ENCODE measurements around the gene PARP11. TPM values are rescaled to one million over a fixed set of nuclear protein-coding genes. Genes with fewer than 3 reads are reported as not detected.
A peak's percentile ranks its signal among the peaks of the same experiment; 100 is the strongest.

PARP11 gene
- total and polyA plus RNA-seq, 3 experiments from 2014 or later: 9.3 to 14.8 (median 12.4) TPM

DNA sequence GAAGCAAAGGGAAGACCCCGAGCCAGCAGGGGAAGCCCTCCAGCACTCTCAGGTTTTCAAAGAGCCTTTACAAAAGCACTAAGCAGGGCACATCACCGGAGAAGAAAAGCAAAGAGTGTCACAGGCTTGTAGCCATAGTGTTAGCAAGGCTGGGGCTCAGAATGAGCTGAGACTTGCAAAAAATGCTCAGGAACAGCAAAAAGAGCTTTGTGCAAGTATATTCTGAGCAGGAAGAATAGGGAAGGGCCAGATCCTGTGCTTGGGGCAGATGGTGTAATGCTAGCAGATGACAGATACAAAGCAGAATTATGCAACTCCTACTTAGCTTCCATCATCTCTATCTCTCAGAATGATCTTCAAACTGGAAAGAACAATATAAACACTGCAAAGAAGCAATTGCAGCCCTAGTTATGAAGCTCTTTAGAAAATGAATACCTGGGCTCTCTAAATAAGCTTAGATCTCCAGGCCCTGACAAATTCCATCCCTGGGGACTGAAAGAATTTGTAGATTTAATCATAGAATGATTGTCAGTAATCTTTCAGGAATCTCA is 23.7 kb upstream of the PARP11 start:
- CTCF ChIA-PET: interaction anchor here (1.1 to 2.6 kb wide), 4 partner anchors 12 to 380 kb away, joined by 3 to 28 read pairs (median 13); no protein-coding TSS in a partner anchor
- POLR2A ChIA-PET: interaction anchor here (0.6 to 1.4 kb wide), 3 partner anchors 66 to 378 kb away, joined by 3 to 6 read pairs (median 4); partner anchors contain the start of gene CCND2
- Histone ChIP-seq H3K36me3 (ENCODE audit: insufficient read depth, low read length) (no peaks in the 10 kb centered on the region), H3K27me3 (ENCODE audit: insufficient read depth, low read length, poor library complexity, severe bottlenecking) (no peaks in the 10 kb centered on the region), H3K4me1 (ENCODE audit: insufficient read depth, low read length) (peaks cover 79% of the 10 kb centered on the region), H3K27ac (ENCODE audit: low read depth, low read length) (no peak overlapping the region), H3K9me3 (ENCODE audit: low read length) (no peaks in the 10 kb centered on the region), H3K4me3 (ENCODE audit: low read length) (peak overlapping the region; percentile 0)
- Mint-ChIP-seq H3K4me1 (peaks cover 27 to 41% (median 28%) of the 10 kb centered on the region in 3 donors), H3K36me3 (no peaks in the 10 kb centered on the region), H3K27ac (peak overlapping the region; percentile 31 to 96 (median 94)), H3K27me3 (no peaks in the 10 kb centered on the region), H3K9me3 (no peaks in the 10 kb centered on the region), H3K4me3 (peak overlapping the region; percentile 24 to 77 (median 75))
- no peak for DNase-seq

- Histone ChIP-seq H3K27me3 (ENCODE audit: insufficient read depth, low read length, poor library complexity, severe bottlenecking) (no peaks in the 10 kb centered on the region), H3K27ac (ENCODE audit: low read depth, low read length) (no peak overlapping the region), H3K9me3 (ENCODE audit: low read length) (no peaks in the 10 kb centered on the region), H3K4me3 (ENCODE audit: low read length) (no peak overlapping the region), H3K36me3 (ENCODE audit: insufficient read depth, low read length) (no peaks in the 10 kb centered on the region), H3K4me1 (ENCODE audit: insufficient read depth, low read length) (peaks cover 82% of the 10 kb centered on the region)
- H3K27me3 Mint-ChIP-seq: no peaks in the 10 kb centered on the region
- no peaks in the 10 kb centered on the region for H3K9me3 Mint-ChIP-seq
- no peak for DNase-seq
- H3K4me1 Mint-ChIP-seq: peaks cover 27 to 41% (median 28%) of the 10 kb centered on the region in 3 donors
- H3K36me3 Mint-ChIP-seq: no peaks in the 10 kb centered on the region
- ChIA-PET CTCF (interaction anchor here (1.2 to 2.6 kb wide), 3 partner anchors 11 to 380 kb away, joined by 11 to 28 read pairs (median 15); no protein-coding TSS in a partner anchor), POLR2A (interaction anchor here (0.6 to 1.4 kb wide), 4 partner anchors 53 to 379 kb away, joined by 3 to 6 read pairs (median 4); partner anchors contain the start of gene CCND2)
- H3K27ac Mint-ChIP-seq: peak overlapping the region; percentile 61 to 96 (median 94)
- H3K4me3 Mint-ChIP-seq: peak overlapping the region in 5 of 7 donors; percentile 69 to 77 (median 75)
Observed at GRCh38 chr12:3896356-3896755, 23.2 kb upstream of the PARP11 start.

GRCh38 chr12:3892631-3893030 is 19.4 kb upstream of the PARP11 start:
- no peak overlapping the region for H3K27ac ChIP-seq (ENCODE audit: low read depth, low read length)
- H3K4me3 ChIP-seq (ENCODE audit: low read length): no peak overlapping the region
- POLR2A ChIA-PET: no interaction called here

GRCh38 chr12:3891201-3891600 is 18.0 kb upstream of the PARP11 start:
- CTCF ChIA-PET: interaction anchor here (0.8 to 1.7 kb wide), 4 partner anchors 100 to 636 kb away, joined by 3 to 5 read pairs (median 3); no protein-coding TSS in a partner anchor
- no peaks in the 10 kb centered on the region for H3K9me3 Mint-ChIP-seq
- H3K9me3 ChIP-seq (ENCODE audit: low read length): no peaks in the 10 kb centered on the region
- H3K36me3 ChIP-seq (ENCODE audit: insufficient read depth, low read length): no peaks in the 10 kb centered on the region
- H3K27ac Mint-ChIP-seq: no peak overlapping the region
- no peaks in the 10 kb centered on the region for H3K27me3 ChIP-seq (ENCODE audit: insufficient read depth, low read length, poor library complexity, severe bottlenecking)
- POLR2A ChIA-PET: no interaction called here
- H3K4me1 Mint-ChIP-seq: peaks cover under 1 to 1% (median under 1%) of the 10 kb centered on the region in 3 donors
- no peak overlapping the region for H3K4me3 ChIP-seq (ENCODE audit: low read length)
- no peaks in the 10 kb centered on the region for H3K36me3 Mint-ChIP-seq
- no peaks in the 10 kb centered on the region for H3K27me3 Mint-ChIP-seq
- no peak overlapping the region for H3K27ac ChIP-seq (ENCODE audit: low read depth, low read length)
- peak overlapping the region in 3 of 7 donors; percentile 13 to 49 (median 26) for H3K4me3 Mint-ChIP-seq
- no peak for DNase-seq
- peaks cover 52% of the 10 kb centered on the region for H3K4me1 ChIP-seq (ENCODE audit: insufficient read depth, low read length)

More at GRCh38 chr12:3892631-3893030, 19.4 kb upstream of the PARP11 start:
- Mint-ChIP-seq H3K27me3 (no peaks in the 10 kb centered on the region), H3K9me3 (no peaks in the 10 kb centered on the region), H3K27ac (no peak overlapping the region), H3K4me1 (peaks cover 15% of the 10 kb centered on the region in 3 donors), H3K36me3 (no peaks in the 10 kb centered on the region), H3K4me3 (no peak overlapping the region)
- Histone ChIP-seq H3K9me3 (ENCODE audit: low read length) (no peaks in the 10 kb centered on the region), H3K4me1 (ENCODE audit: insufficient read depth, low read length) (peaks cover 66% of the 10 kb centered on the region), H3K27me3 (ENCODE audit: insufficient read depth, low read length, poor library complexity, severe bottlenecking) (no peaks in the 10 kb centered on the region), H3K36me3 (ENCODE audit: insufficient read depth, low read length) (no peaks in the 10 kb centered on the region)
- DNase-seq: no peak
- CTCF ChIA-PET: interaction anchor here (1.7 to 2.4 kb wide), 2 partner anchors 70 to 98 kb away, joined by 3 to 11 read pairs; no protein-coding TSS in a partner anchor

DNA sequence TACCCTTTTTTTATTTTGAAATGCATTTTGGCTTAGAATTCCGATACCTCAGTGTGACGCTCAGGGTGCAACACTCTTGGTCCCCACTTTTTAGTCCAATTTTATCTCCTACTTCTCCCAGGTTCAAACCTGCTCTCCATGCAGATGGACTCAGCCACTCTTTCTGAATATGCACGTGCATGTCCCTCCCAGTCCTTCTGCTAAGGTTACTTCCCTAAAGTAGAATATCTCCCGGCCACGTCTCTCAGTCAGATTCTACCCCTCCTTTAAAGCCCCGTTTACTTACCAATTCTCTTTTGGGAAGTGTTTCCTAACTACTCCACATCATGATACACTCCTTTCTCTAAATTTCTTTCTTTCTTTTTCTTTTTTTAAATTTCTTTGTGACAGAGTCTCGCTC is 15.5 kb upstream of the PARP11 start:
- Mint-ChIP-seq H3K36me3 (no peaks in the 10 kb centered on the region), H3K9me3 (no peaks in the 10 kb centered on the region), H3K4me1 (peaks cover 4 to 7% (median 6%) of the 10 kb centered on the region in 3 donors), H3K27me3 (peaks cover 0 to 1% of the 10 kb centered on the region in 2 donors), H3K27ac (no peak overlapping the region), H3K4me3 (no peak overlapping the region)
- ChIA-PET POLR2A (no interaction called here), CTCF (interaction anchor here (1.0 to 9.1 kb wide), 3 partner anchors 10 to 389 kb away, joined by 3 to 133 read pairs (median 4); no protein-coding TSS in a partner anchor)
- no peak overlapping the region for H3K4me3 ChIP-seq (ENCODE audit: low read length)
- H3K36me3 ChIP-seq (ENCODE audit: insufficient read depth, low read length): no peaks in the 10 kb centered on the region
- peaks cover 27% of the 10 kb centered on the region for H3K4me1 ChIP-seq (ENCODE audit: insufficient read depth, low read length)
- no peaks in the 10 kb centered on the region for H3K9me3 ChIP-seq (ENCODE audit: low read length)
- no peak overlapping the region for H3K27ac ChIP-seq (ENCODE audit: low read depth, low read length)
- DNase-seq: no peak
- H3K27me3 ChIP-seq (ENCODE audit: insufficient read depth, low read length, poor library complexity, severe bottlenecking): no peaks in the 10 kb centered on the region

GRCh38 chr12:3885277-3886094 is 12.3 kb upstream of the PARP11 start:
- no peaks in the 10 kb centered on the region for H3K36me3 ChIP-seq (ENCODE audit: insufficient read depth, low read length)
- Mint-ChIP-seq H3K9me3 (no peaks in the 10 kb centered on the region), H3K4me3 (no peak overlapping the region), H3K4me1 (peaks cover 4 to 7% (median 6%) of the 10 kb centered on the region in 3 donors), H3K27ac (peak overlapping the region in 5 of 8 donors; percentile 2 to 75 (median 27)), H3K27me3 (peaks cover 2 to 6% of the 10 kb centered on the region in 2 donors), H3K36me3 (no peaks in the 10 kb centered on the region)
- CTCF ChIA-PET: interaction anchor here (0.6 to 9.1 kb wide), 48 partner anchors 8 to 585 kb away, joined by 3 to 133 read pairs (median 4); partner anchors contain the start of gene CCND2
- no peaks in the 10 kb centered on the region for H3K9me3 ChIP-seq (ENCODE audit: low read length)
- POLR2A ChIA-PET: interaction anchor here (0.8 to 3.0 kb wide), 2 partner anchors 391 to 393 kb away, joined by 3 to 16 read pairs; no protein-coding TSS in a partner anchor
- DNase-seq: peak in 4 of 5 donors; percentile 21 to 64 (median 52)
- H3K27ac ChIP-seq (ENCODE audit: low read depth, low read length): no peak overlapping the region
- no peaks in the 10 kb centered on the region for H3K27me3 ChIP-seq (ENCODE audit: insufficient read depth, low read length, poor library complexity, severe bottlenecking)
- no peak overlapping the region for H3K4me3 ChIP-seq (ENCODE audit: low read length)
- no peaks in the 10 kb centered on the region for H3K4me1 ChIP-seq (ENCODE audit: insufficient read depth, low read length)

DNA sequence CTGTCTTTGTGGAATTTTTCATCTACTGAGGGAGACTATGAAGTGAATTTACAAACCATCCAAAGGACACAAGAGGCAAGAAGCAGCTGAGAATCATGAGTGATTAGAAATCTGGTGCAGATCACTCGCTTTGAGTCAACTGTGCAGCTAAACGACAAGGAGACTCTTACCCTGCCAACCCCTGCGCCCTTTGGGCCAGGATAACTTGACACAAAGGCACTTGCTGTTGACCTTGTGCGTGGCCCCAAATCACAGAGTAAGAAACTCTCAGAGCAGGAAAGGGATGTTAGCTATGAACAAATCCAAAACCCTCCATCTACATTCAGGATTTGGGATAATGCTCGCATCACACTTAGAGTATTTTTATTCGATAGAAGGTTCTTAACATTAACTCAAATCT is 11.5 kb upstream of the PARP11 start:
- Histone ChIP-seq H3K9me3 (ENCODE audit: low read length) (no peaks in the 10 kb centered on the region), H3K27ac (ENCODE audit: low read depth, low read length) (no peak overlapping the region), H3K36me3 (ENCODE audit: insufficient read depth, low read length) (no peaks in the 10 kb centered on the region), H3K4me1 (ENCODE audit: insufficient read depth, low read length) (no peaks in the 10 kb centered on the region), H3K27me3 (ENCODE audit: insufficient read depth, low read length, poor library complexity, severe bottlenecking) (no peaks in the 10 kb centered on the region), H3K4me3 (ENCODE audit: low read length) (no peak overlapping the region)
- peaks cover 9 to 11% of the 10 kb centered on the region in 2 donors for H3K27me3 Mint-ChIP-seq
- no peak for DNase-seq
- H3K4me1 Mint-ChIP-seq: peaks cover 4 to 7% (median 6%) of the 10 kb centered on the region in 3 donors
- CTCF ChIA-PET: interaction anchor here (0.6 to 9.1 kb wide), 26 partner anchors 8 to 584 kb away, joined by 3 to 133 read pairs (median 4); no protein-coding TSS in a partner anchor
- no peaks in the 10 kb centered on the region for H3K36me3 Mint-ChIP-seq
- H3K4me3 Mint-ChIP-seq: no peak overlapping the region
- no peaks in the 10 kb centered on the region for H3K9me3 Mint-ChIP-seq
- no peak overlapping the region for H3K27ac Mint-ChIP-seq
- POLR2A ChIA-PET: interaction anchor here (3.0 kb wide), 1 partner anchor 392 kb away, joined by 16 read pairs; no protein-coding TSS in a partner anchor

Measured in CD8-positive, alpha-beta memory T cell (primary cell).